ENCODE data around the gene CCDC15. TPM values are rescaled to one million over a fixed set of nuclear protein-coding genes. Genes with fewer than 3 reads are reported as not detected.
A peak's percentile ranks its signal among the peaks of the same experiment; 100 is the strongest.

Gene CCDC15
- total RNA-seq, 1 experiment from 2014 or later = 2.8 TPM

DNA sequence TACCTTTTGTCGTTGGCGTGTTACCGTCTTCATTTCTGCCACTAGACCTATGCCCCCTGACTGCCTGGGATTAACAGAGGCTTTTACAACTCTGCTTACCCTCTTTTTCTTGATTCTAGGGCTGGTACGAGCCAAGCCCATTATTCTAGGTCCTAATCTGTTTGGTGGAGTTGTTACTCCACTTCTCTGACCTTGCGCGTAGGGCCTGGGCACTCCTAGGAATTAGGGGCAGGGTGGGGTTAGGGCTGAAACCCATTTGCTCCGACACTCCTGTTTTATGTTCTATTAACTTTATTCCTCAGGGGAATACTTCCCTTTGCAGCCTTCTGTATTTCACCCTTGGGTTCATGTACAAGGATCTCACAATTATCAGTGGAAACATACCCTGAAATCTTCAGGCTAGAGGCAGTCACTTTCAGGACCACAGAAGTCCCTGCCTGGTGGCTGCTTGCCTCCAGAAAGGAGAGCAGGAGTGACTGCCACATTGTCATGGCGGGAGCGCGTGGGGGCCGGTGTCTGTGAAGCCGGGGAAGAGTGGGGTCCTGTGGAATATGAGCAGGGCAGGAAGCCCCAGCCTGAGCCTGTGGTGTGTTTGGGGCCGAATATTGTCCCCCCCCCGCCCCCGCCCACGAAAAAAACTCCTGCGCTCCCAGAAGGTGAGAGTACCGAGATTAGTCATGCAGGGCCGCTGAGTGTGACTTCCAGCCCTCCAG lies 108.4 kb downstream of the CCDC15 start:
- H3T11ph ChIP-seq (ENCODE audit: low read length) = no peak overlapping the region
- Mint-ChIP-seq H3K27me3 (ENCODE audit: low read depth) (peaks cover 68% of the 10 kb centered on the region), H3K4me1 (peaks cover 8 to 9% of the 10 kb centered on the region in 2 experiments), H3K9me3 (no peaks in the 10 kb centered on the region), H3K27ac (no peak overlapping the region), H3K4me3 (peak overlapping the region; percentile 73 to 89), H3K36me3 (ENCODE audit: insufficient read depth in 1 of 3, low read depth in 3 of 3) (no peaks in the 10 kb centered on the region)
- H3K56ac ChIP-seq (ENCODE audit: insufficient read length, low read depth, low read length) = no peak overlapping the region
- H3K27ac ChIP-seq (ENCODE audit: insufficient read length, low read depth, low read length) = no peak overlapping the region
- no peak overlapping the region for H2BK20ac ChIP-seq (ENCODE audit: low read depth, low read length, poor library complexity, severe bottlenecking)
- H4K5ac ChIP-seq (ENCODE audit: insufficient read length, low read depth, low read length) = no peak overlapping the region
- no peaks in the 10 kb centered on the region for H3K79me1 ChIP-seq (ENCODE audit: insufficient read depth, low read depth, low read length, poor library complexity, severe bottlenecking)
- H3K4ac ChIP-seq (ENCODE audit: low read depth, low read length) = no peak overlapping the region
- no peak overlapping the region for H3K14ac ChIP-seq (ENCODE audit: insufficient read depth, low read length)
- no peak overlapping the region for H2BK15ac ChIP-seq (ENCODE audit: low read depth, low read length)
- H3K23ac ChIP-seq (ENCODE audit: insufficient read length, low read depth, low read length) = no peak overlapping the region
- no CpG with 5 or more reads among the region's 19 CpGs for WGBS (ENCODE audit: extremely low coverage, insufficient read length, low lambda C conversion rate)
- H3K9ac ChIP-seq (ENCODE audit: extremely low read depth, insufficient read length, low read length) = no peak overlapping the region
- H2BK120ac ChIP-seq (ENCODE audit: low read depth, low read length, poor library complexity, severe bottlenecking) = no peak overlapping the region
- no peak for DNase-seq
- H4K20me1 ChIP-seq (ENCODE audit: control insufficient read depth, insufficient read depth, insufficient read length) = no peaks in the 10 kb centered on the region
- H3K18ac ChIP-seq (ENCODE audit: insufficient read length, low read depth, low read length) = no peak overlapping the region
- peaks cover 15% of the 10 kb centered on the region for H3K23me2 ChIP-seq (ENCODE audit: insufficient read length, low read depth, low read length, poor library complexity, severe bottlenecking)
- no peak overlapping the region for H2AFZ ChIP-seq (ENCODE audit: low read length)
- H2AK5ac ChIP-seq (ENCODE audit: insufficient read length, low read length) = no peak overlapping the region
- no peak overlapping the region for H2BK5ac ChIP-seq (ENCODE audit: insufficient read length, low read length)
- no peak overlapping the region for H4K91ac ChIP-seq (ENCODE audit: insufficient read length, low read depth, low read length)
- peaks cover 9% of the 10 kb centered on the region for H3K27me3 ChIP-seq (ENCODE audit: insufficient read depth, low read length)
- no peaks in the 10 kb centered on the region for H3K9me3 ChIP-seq (ENCODE audit: control insufficient read depth, low read depth, low read length)
- H3K79me2 ChIP-seq (ENCODE audit: insufficient read depth, low read length) = no peaks in the 10 kb centered on the region
- H3K4me1 ChIP-seq (ENCODE audit: insufficient read depth, low read length) = no peaks in the 10 kb centered on the region
- H3K4me2 ChIP-seq (ENCODE audit: insufficient read depth, insufficient read length, low read length) = peak overlapping the region; percentile 78
- TF ChIP-seq, protein P1, sequence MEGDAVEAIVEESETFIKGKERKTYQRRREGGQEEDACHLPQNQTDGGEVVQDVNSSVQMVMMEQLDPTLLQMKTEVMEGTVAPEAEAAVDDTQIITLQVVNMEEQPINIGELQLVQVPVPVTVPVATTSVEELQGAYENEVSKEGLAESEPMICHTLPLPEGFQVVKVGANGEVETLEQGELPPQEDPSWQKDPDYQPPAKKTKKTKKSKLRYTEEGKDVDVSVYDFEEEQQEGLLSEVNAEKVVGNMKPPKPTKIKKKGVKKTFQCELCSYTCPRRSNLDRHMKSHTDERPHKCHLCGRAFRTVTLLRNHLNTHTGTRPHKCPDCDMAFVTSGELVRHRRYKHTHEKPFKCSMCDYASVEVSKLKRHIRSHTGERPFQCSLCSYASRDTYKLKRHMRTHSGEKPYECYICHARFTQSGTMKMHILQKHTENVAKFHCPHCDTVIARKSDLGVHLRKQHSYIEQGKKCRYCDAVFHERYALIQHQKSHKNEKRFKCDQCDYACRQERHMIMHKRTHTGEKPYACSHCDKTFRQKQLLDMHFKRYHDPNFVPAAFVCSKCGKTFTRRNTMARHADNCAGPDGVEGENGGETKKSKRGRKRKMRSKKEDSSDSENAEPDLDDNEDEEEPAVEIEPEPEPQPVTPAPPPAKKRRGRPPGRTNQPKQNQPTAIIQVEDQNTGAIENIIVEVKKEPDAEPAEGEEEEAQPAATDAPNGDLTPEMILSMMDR (conservative IDR thresholded peaks at IDR 0.05) = no peak
- no peak overlapping the region for H2BK12ac ChIP-seq (ENCODE audit: insufficient read length, low read depth, low read length)
- no peak overlapping the region for H4K8ac ChIP-seq (replicated peaks; ENCODE audit: insufficient read length, low read depth, low read length)
